Hepatocyte (in vitro differentiated cells): Measurements from ENCODE around the gene YIPF2. TPM values are rescaled to one million over a fixed set of nuclear protein-coding genes. Genes with fewer than 3 reads are reported as not detected.

Source experiments
- DNase-seq: peaks from one replicate; pipeline ENCODE4 v3.0.0-alpha.2; 2016; ENCODE audit warnings: low spot score
- H2AFZ ChIP-seq: fragments of 200-600 bp; sonication (generic); 2 replicates; pipeline ENCODE4 v1.6.0; 2016; ENCODE audit warnings: antibody characterized with exemption, mild to moderate bottlenecking
- H3K27ac ChIP-seq: fragments of 200-600 bp; sonication (generic); 2 replicates; pipeline ENCODE4 v1.5.1; 2016; ENCODE audit warnings: mild to moderate bottlenecking
- H3K27me3 ChIP-seq: fragments of 200-600 bp; sonication (generic); 2 replicates; pipeline ENCODE4 v1.6.1; 2016
- H3K36me3 ChIP-seq: fragments of 200-600 bp; sonication (generic); replicated peaks from 2 replicates; pipeline ENCODE4 v1.5.1; 2016; ENCODE audit warnings: low read depth; ENCODE audit not compliant: insufficient read depth
- H3K4me1 ChIP-seq: fragments of 200-600 bp; sonication (generic); 2 replicates; pipeline ENCODE4 v1.5.1; 2016; ENCODE audit warnings: mild to moderate bottlenecking, moderate library complexity; ENCODE audit not compliant: insufficient read depth
- H3K4me2 ChIP-seq: fragments of 200-600 bp; sonication (generic); 2 replicates; pipeline ENCODE4 v1.6.0; 2016
- H3K4me3 ChIP-seq: fragments of 200-600 bp; sonication (generic); 2 replicates; pipeline ENCODE4 v1.5.1; 2016; ENCODE audit warnings: mild to moderate bottlenecking
- H3K79me2 ChIP-seq: fragments of 200-600 bp; sonication (generic); 2 replicates; pipeline ENCODE4 v1.6.0; 2017; ENCODE audit warnings: mild to moderate bottlenecking
- H3K9me2 ChIP-seq: fragments of 200-600 bp; sonication (generic); replicated peaks from 2 replicates; pipeline ENCODE4 v1.6.0; 2017; ENCODE audit warnings: mild to moderate bottlenecking; ENCODE audit not compliant: insufficient read depth
- H3K9me3 ChIP-seq: fragments of 200-600 bp; sonication (generic); 2 replicates; pipeline ENCODE4 v1.5.1; 2016; ENCODE audit warnings: low read depth, mild to moderate bottlenecking
- H4K20me1 ChIP-seq: fragments of 200-600 bp; sonication (generic); 2 replicates; pipeline ENCODE4 v1.6.0; 2016; ENCODE audit warnings: mild to moderate bottlenecking; ENCODE audit not compliant: insufficient read depth, poor library complexity, severe bottlenecking
- CTCF ChIP-seq: fragments of 200-600 bp; sonication (generic); IDR thresholded peaks from 2 replicates; pipeline ENCODE4 v1.5.1; 2016; ENCODE audit warnings: antibody characterized with exemption, mild to moderate bottlenecking; ENCODE audit not compliant: poor library complexity
- EZH2 ChIP-seq: fragments of 200-600 bp; sonication (generic); IDR thresholded peaks from 2 replicates; pipeline ENCODE4 v1.6.1; 2016; ENCODE audit warnings: antibody characterized with exemption, mild to moderate bottlenecking, borderline replicate concordance
- EZH2phosphoT487 ChIP-seq: fragments of 200-600 bp; sonication (generic); IDR thresholded peaks from one replicate; pipeline ENCODE4 v1.6.1; 2018; ENCODE audit warnings: antibody characterized with exemption, mild to moderate bottlenecking, low read depth, moderate library complexity; ENCODE audit not compliant: unreplicated experiment, severe bottlenecking
- WGBS: methylation state at CpG from one replicate; pipeline ENCODE4 v1.1.6; 2016; ENCODE audit warnings: low lambda C conversion rate; ENCODE audit errors: missing lambda C conversion rate; 5-methylcytosine and 5-hydroxymethylcytosine counted together
- polyA plus RNA-seq: library from polyadenylated mRNA; unstranded; fragments of >200 nt; fragmentation: Nextera tagmentation; extraction: Ambion mirVana; gene quantifications from 2 replicates; pipeline ENCODE4 v1.2.1, GENCODE V29; 2016
- total RNA-seq: library from RNA; depleted of rRNA; stranded (reverse); fragments of >200 nt; gene quantifications from 2 replicates; pipeline ENCODE4 v1.2.3, GENCODE V29; 2014

YIPF2 gene
- total and polyA plus RNA-seq, 2 experiments from 2014 or later = 80.3 to 115 TPM

GRCh38 chr19:10894911-10895213, 33.6 kb downstream of the YIPF2 start:
- no peak for TF ChIP-seq EZH2
- no peak for TF ChIP-seq CTCF
- TF ChIP-seq EZH2phosphoT487 = no peak
- Histone ChIP-seq H3K9me3 (no peaks in the 10 kb centered on the region), H2AFZ (no peak overlapping the region), H3K4me3 (no peak overlapping the region), H3K36me3 (no peaks in the 10 kb centered on the region), H3K27me3 (no peaks in the 10 kb centered on the region), H3K4me2 (no peak overlapping the region), H3K4me1 (peaks cover 9% of the 10 kb centered on the region), H3K79me2 (peaks cover 96% of the 10 kb centered on the region), H4K20me1 (peaks cover 54% of the 10 kb centered on the region), H3K9me2 (no peaks in the 10 kb centered on the region), H3K27ac (no peak overlapping the region)
- DNase-seq = no peak
- 97% methylated on average over 7 of the region's 7 CpGs for whole genome bisulfite sequencing

DNA sequence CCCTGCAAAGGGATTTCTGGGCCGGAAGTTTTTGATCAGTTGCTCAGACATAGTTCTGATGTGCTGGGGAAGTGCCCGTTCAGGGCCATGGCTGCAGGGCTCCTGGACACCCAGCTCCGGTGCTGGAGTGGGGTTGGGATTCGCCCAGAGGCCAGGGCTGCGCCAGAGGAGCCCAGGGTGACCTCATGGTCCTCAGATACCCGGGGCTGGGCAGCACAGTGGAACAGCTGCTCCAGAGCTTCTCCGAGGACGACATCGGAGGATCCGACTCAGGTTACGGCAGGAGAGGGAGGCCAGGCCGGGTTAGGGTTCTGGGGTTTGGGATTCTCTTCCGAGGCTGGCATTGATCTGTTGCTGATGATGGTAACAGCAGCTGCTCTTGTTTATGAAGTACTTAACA, 36.2 kb downstream of the YIPF2 start:
- H3K27ac ChIP-seq = peak overlapping the region; percentile 94
- 86% methylated on average over 13 of the region's 13 CpGs for WGBS
- peak overlapping the region; percentile 66 for H3K4me2 ChIP-seq
- H3K36me3 ChIP-seq = no peaks in the 10 kb centered on the region
- TF ChIP-seq CTCF (no peak), EZH2 (no peak), EZH2phosphoT487 (no peak)
- H3K4me3 ChIP-seq = no peak overlapping the region
- H3K9me3 ChIP-seq = no peaks in the 10 kb centered on the region
- H4K20me1 ChIP-seq = peaks cover 49% of the 10 kb centered on the region
- H3K27me3 ChIP-seq = no peaks in the 10 kb centered on the region
- DNase-seq = no peak
- H3K9me2 ChIP-seq = no peaks in the 10 kb centered on the region
- H3K79me2 ChIP-seq = peaks cover 94% of the 10 kb centered on the region
- H2AFZ ChIP-seq = no peak overlapping the region
- H3K4me1 ChIP-seq = peaks cover 14% of the 10 kb centered on the region

GRCh38 chr19:10891405-10892086, 36.9 kb downstream of the YIPF2 start:
- DNase-seq = peak; percentile 66
- Histone ChIP-seq H3K79me2 (peaks cover 94% of the 10 kb centered on the region), H3K36me3 (no peaks in the 10 kb centered on the region), H4K20me1 (peaks cover 49% of the 10 kb centered on the region), H3K4me2 (peak overlapping the region; percentile 66), H3K9me2 (no peaks in the 10 kb centered on the region), H3K27ac (peak overlapping the region; percentile 94), H3K4me1 (peaks cover 14% of the 10 kb centered on the region), H3K27me3 (no peaks in the 10 kb centered on the region), H3K4me3 (no peak overlapping the region), H2AFZ (no peak overlapping the region), H3K9me3 (no peaks in the 10 kb centered on the region)
- no peak for TF ChIP-seq CTCF
- no peak for TF ChIP-seq EZH2phosphoT487
- no peak for TF ChIP-seq EZH2
- WGBS = 66% methylated on average over 21 of the region's 21 CpGs
